Muscle of leg (tissue), 11 donors: ENCODE measurements around the gene MEIS1. TPM values are rescaled to one million over a fixed set of nuclear protein-coding genes. Genes with fewer than 3 reads are reported as not detected.

ENCODE experiments used
- DNase-seq: peaks from one replicate; pipeline ENCODE4 v3.0.0; 2013
- H3K27ac ChIP-seq: one replicate; pipeline ENCODE4 v1.5.1; 2013; ENCODE audit warnings: mild to moderate bottlenecking, low read length, control low read depth
- H3K27me3 ChIP-seq: one replicate; pipeline ENCODE4 v1.6.1; 2013; ENCODE audit warnings: low read length; ENCODE audit not compliant: control insufficient read depth, insufficient read depth
- H3K36me3 ChIP-seq: one replicate; pipeline ENCODE4 v1.6.1; 2013; ENCODE audit warnings: low read length; ENCODE audit not compliant: control insufficient read depth, insufficient read depth
- H3K4me1 ChIP-seq: one replicate; pipeline ENCODE4 v1.6.1; 2013; ENCODE audit warnings: low read length; ENCODE audit not compliant: control insufficient read depth, insufficient read depth
- H3K4me3 ChIP-seq: one replicate; pipeline ENCODE4 v1.5.1; 2013; ENCODE audit warnings: low read length, control low read depth
- H3K9me3 ChIP-seq: replicated peaks from 2 replicates; pipeline ENCODE4 v1.6.1; 2013; ENCODE audit warnings: low read depth, low read length; ENCODE audit not compliant: control insufficient read depth
- WGBS: methylation state at CpG from one replicate; pipeline ENCODE4 v1.1.5; 2013; ENCODE audit warnings: missing lambda C conversion rate; ENCODE audit not compliant: insufficient coverage; 5-methylcytosine and 5-hydroxymethylcytosine counted together
- polyA plus RNA-seq, 8 donors: library from polyadenylated mRNA; unstranded; fragments of 120-200 nt; gene quantifications; one replicate each; pipeline versions ENCODE4 v1.2.1 to v1.2.3, GENCODE V29; 2013; ENCODE audit warnings: inconsistent platforms in 1 of 8, low replicate concordance in 1 of 8; ENCODE audit not compliant: insufficient read length in 8 of 8, insufficient read depth in 1 of 8
- total RNA-seq: library from RNA; stranded (reverse); fragments of 120-200 nt; gene quantifications from one replicate; pipeline ENCODE4 v1.2.4, GENCODE V29; 2013

The MEIS1 gene
- total and polyA plus RNA-seq, 9 donors = 4.5 to 14.5 (median 11.0) TPM

DNA sequence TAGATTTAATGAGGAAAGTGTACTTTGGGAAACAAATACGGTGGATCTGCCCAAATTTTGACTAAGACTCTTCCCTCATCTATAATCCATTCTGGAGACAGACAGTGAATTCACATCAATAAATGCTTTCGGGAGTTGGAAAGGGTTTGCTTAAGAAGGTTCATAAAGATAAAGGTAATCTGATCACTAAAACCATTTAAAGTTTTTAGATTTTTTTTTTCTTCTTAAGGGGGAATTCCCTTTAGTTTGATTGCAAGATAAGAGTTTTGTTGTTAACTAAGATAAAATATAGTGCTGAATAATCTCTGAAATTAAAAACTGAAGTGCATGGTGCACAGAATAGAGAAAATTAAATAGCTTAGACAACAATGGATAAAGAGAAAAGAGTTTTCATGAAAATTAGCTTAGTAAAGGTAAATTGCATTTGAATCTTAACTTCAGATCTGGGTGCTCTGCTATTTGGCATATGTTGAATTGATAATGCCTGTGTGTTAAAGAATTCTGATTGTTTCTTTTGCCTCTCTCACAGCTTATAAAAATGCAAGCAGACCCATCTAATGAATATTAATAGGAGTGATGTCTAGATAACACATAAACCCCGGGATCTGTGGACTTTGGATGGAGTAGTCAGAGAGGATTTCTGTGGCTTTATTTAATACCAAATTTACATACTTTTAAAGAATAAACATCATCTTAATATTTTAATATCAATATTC is 100.8 kb downstream of the MEIS1 start:
- H3K36me3 ChIP-seq = no peaks in the 10 kb centered on the region
- no peaks in the 10 kb centered on the region for H3K27me3 ChIP-seq
- no CpG with 5 or more reads among the region's 3 CpGs for WGBS
- H3K4me1 ChIP-seq = no peaks in the 10 kb centered on the region
- no peaks in the 10 kb centered on the region for H3K9me3 ChIP-seq
- no peak overlapping the region for H3K4me3 ChIP-seq
- no peak for DNase-seq
- no peak overlapping the region for H3K27ac ChIP-seq

- no peaks in the 10 kb centered on the region for H3K4me1 ChIP-seq
- H3K9me3 ChIP-seq = no peaks in the 10 kb centered on the region
- DNase-seq = no peak
- H3K27ac ChIP-seq = no peak overlapping the region
- WGBS = no CpG with 5 or more reads among the region's 2 CpGs
- no peak overlapping the region for H3K4me3 ChIP-seq
- no peaks in the 10 kb centered on the region for H3K36me3 ChIP-seq
- H3K27me3 ChIP-seq = no peaks in the 10 kb centered on the region
Measured at GRCh38 chr2:66536290-66536673, 101.4 kb downstream of the MEIS1 start.

DNA sequence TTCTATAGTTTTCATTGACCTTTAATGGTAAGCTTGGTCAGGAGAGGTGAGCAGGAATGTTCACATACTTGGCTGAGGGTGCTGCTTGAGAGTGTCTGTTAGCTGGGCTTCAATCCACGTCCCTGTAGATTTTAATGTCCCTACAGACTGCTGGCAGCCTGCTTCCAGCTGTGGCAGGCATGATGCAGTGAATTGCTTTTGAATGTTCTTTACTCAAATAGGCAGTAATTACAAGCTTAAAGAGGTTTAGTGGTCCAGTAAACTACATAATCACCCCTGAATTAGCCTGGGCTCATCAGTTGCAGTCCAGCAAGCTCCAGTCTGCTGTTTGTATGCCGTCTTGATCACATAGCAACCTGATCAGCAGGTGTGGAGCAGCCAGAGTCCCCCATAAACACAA is 102.1 kb downstream of the MEIS1 start:
- H3K9me3 ChIP-seq = no peaks in the 10 kb centered on the region
- no peak for DNase-seq
- no peak overlapping the region for H3K4me3 ChIP-seq
- 20% methylated on average over 1 of the region's 2 CpGs for WGBS
- H3K4me1 ChIP-seq = no peaks in the 10 kb centered on the region
- no peak overlapping the region for H3K27ac ChIP-seq
- no peaks in the 10 kb centered on the region for H3K36me3 ChIP-seq
- no peaks in the 10 kb centered on the region for H3K27me3 ChIP-seq

DNA sequence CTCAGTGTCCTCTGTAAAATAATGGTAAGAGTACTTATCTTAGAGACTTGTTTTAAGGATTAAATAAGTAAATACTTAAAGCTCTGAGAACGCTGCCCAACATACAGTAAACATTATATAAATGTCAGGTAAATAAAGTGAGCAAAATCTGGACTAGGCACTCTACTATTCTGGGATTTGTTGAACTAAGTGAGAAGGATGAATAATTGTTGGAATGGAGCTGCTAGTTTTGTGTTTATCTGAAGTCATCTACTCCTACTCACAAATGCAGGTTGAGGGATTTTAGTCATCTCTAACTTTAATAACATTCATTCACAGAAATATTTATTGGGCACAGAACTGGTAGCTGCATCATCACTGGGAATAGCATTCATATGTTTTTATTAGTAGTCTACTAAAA is 103.4 kb downstream of the MEIS1 start:
- no peaks in the 10 kb centered on the region for H3K9me3 ChIP-seq
- no peaks in the 10 kb centered on the region for H3K4me1 ChIP-seq
- H3K27ac ChIP-seq = no peak overlapping the region
- DNase-seq = no peak
- no peak overlapping the region for H3K4me3 ChIP-seq
- no CpG with 5 or more reads among the region's 1 CpG for WGBS
- H3K27me3 ChIP-seq = no peaks in the 10 kb centered on the region
- no peaks in the 10 kb centered on the region for H3K36me3 ChIP-seq

GRCh38 chr2:66539452-66539851 is 104.5 kb downstream of the MEIS1 start:
- Histone ChIP-seq H3K4me3 (no peak overlapping the region), H3K9me3 (no peaks in the 10 kb centered on the region), H3K36me3 (no peaks in the 10 kb centered on the region), H3K27ac (no peak overlapping the region), H3K27me3 (no peaks in the 10 kb centered on the region), H3K4me1 (no peaks in the 10 kb centered on the region)
- DNase-seq = no peak
- WGBS = no CpG with 5 or more reads among the region's 5 CpGs

- Histone ChIP-seq H3K9me3 (no peaks in the 10 kb centered on the region), H3K27ac (no peak overlapping the region), H3K27me3 (no peaks in the 10 kb centered on the region), H3K36me3 (no peaks in the 10 kb centered on the region), H3K4me3 (no peak overlapping the region), H3K4me1 (no peaks in the 10 kb centered on the region)
- WGBS = 100% methylated on average over 1 of the region's 4 CpGs
- no peak for DNase-seq
Measured at GRCh38 chr2:66541646-66542045, 106.7 kb downstream of the MEIS1 start.

DNA sequence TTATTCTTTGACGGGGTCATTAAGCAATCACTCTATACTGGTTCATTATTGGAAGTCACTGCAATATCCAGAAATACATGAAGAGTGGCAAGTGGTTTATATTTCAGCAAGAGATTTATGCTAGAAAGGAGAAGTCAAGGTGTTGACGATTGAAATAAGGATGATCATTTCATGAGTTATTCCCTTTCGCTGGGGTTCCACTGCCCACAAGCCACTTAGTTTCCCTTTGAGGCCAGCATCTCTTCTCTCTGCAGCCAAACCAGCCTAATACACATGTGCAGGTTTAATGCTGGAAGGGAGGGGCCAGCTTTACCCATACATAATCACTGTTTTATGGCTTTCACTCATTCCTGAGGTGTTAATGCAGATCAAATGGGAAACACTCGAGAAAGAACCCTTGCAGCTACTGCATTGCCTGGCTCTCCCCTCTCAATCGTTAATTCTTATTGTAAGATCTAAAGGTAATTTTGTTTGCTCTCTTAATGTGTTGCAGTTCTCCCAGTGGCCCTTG is 108.4 kb downstream of the MEIS1 start:
- Histone ChIP-seq H3K9me3 (no peaks in the 10 kb centered on the region), H3K4me3 (no peak overlapping the region), H3K36me3 (no peaks in the 10 kb centered on the region), H3K4me1 (no peaks in the 10 kb centered on the region), H3K27ac (no peak overlapping the region), H3K27me3 (no peaks in the 10 kb centered on the region)
- DNase-seq = no peak
- WGBS = no CpG with 5 or more reads among the region's 5 CpGs

- no peaks in the 10 kb centered on the region for H3K27me3 ChIP-seq
- H3K9me3 ChIP-seq = no peaks in the 10 kb centered on the region
- H3K36me3 ChIP-seq = no peaks in the 10 kb centered on the region
- H3K4me3 ChIP-seq = no peak overlapping the region
- H3K27ac ChIP-seq = no peak overlapping the region
- DNase-seq = no peak
- WGBS = no CpG with 5 or more reads among the region's 2 CpGs
- no peaks in the 10 kb centered on the region for H3K4me1 ChIP-seq
Measured at GRCh38 chr2:66544258-66544657, 109.3 kb downstream of the MEIS1 start.

- H3K36me3 ChIP-seq = no peaks in the 10 kb centered on the region
- no peak overlapping the region for H3K27ac ChIP-seq
- H3K4me3 ChIP-seq = no peak overlapping the region
- no peaks in the 10 kb centered on the region for H3K9me3 ChIP-seq
- DNase-seq = no peak
- H3K4me1 ChIP-seq = no peaks in the 10 kb centered on the region
- H3K27me3 ChIP-seq = no peaks in the 10 kb centered on the region
Measured at GRCh38 chr2:66545258-66545657, 110.3 kb downstream of the MEIS1 start.

GRCh38 chr2:66547118-66547517 is 112.2 kb downstream of the MEIS1 start:
- Histone ChIP-seq H3K9me3 (no peaks in the 10 kb centered on the region), H3K4me1 (no peaks in the 10 kb centered on the region), H3K27ac (no peak overlapping the region), H3K36me3 (no peaks in the 10 kb centered on the region), H3K27me3 (no peaks in the 10 kb centered on the region), H3K4me3 (no peak overlapping the region)
- 100% methylated on average over 1 of the region's 2 CpGs for WGBS
- no peak for DNase-seq

GRCh38 chr2:66547887-66548286 is 113.0 kb downstream of the MEIS1 start:
- DNase-seq = no peak
- Histone ChIP-seq H3K27me3 (no peaks in the 10 kb centered on the region), H3K4me3 (no peak overlapping the region), H3K4me1 (no peaks in the 10 kb centered on the region), H3K27ac (no peak overlapping the region), H3K36me3 (no peaks in the 10 kb centered on the region), H3K9me3 (no peaks in the 10 kb centered on the region)
- no CpG with 5 or more reads among the region's 2 CpGs for WGBS
